Vagina (tissue), 2 donors: ENCODE data around the gene RNF212B. TPM values are rescaled to one million over a fixed set of nuclear protein-coding genes. Genes with fewer than 3 reads are reported as not detected.

Experiments used
- DNase-seq, 2 donors: peaks; one replicate each; pipeline ENCODE4 v3.0.0-alpha.2; 2017; ENCODE audit errors: extremely low spot score in 2 of 2
- H3K27ac ChIP-seq: fragments of 200-600 bp; sonication (generic); one replicate; pipeline ENCODE4 v1.5.1; 2019
- H3K27me3 ChIP-seq: fragments of 200-600 bp; sonication (generic); one replicate; pipeline ENCODE4 v1.5.1; 2019
- H3K36me3 ChIP-seq, 2 donors: fragments of 200-600 bp; sonication (generic); one replicate each; pipeline ENCODE4 v1.5.1; 2017 to 2019
- H3K4me1 ChIP-seq: fragments of 200-600 bp; sonication (generic); one replicate; pipeline ENCODE4 v1.5.1; 2019
- H3K4me3 ChIP-seq, 2 donors: fragments of 200-600 bp; sonication (generic); 1 replicate in 1 of 2; 2 replicates in 1 of 2; pipeline ENCODE4 v1.5.1; 2016 to 2019
- H3K9me3 ChIP-seq: fragments of 200-600 bp; sonication (generic); one replicate; pipeline ENCODE4 v1.5.1; 2019
- CTCF ChIP-seq, 3 experiments: fragments of 450-650 bp in 2 of 3; fragments of 200-600 bp in 1 of 3; sonication (generic) in 1 of 3; IDR thresholded peaks; one replicate each; pipeline ENCODE4 v1.5.1; 2017 to 2019; ENCODE audit warnings: antibody characterized with exemption in 3 of 3, mild to moderate bottlenecking in 2 of 3, moderate library complexity in 2 of 3
- POLR2A ChIP-seq, 2 donors: fragments of 450-650 bp; IDR thresholded peaks; one replicate each; pipeline ENCODE4 v1.6.1; 2017; ENCODE audit warnings: antibody characterized with exemption in 2 of 2, mild to moderate bottlenecking in 2 of 2, moderate library complexity in 2 of 2
- POLR2AphosphoS5 ChIP-seq, 2 donors: sonication (generic); formaldehyde crosslinking; IDR thresholded peaks; one replicate each; pipeline ENCODE4 v1.9.0; 2017; ENCODE audit warnings: antibody characterized with exemption in 2 of 2, mild to moderate bottlenecking in 2 of 2, low read depth in 1 of 2; ENCODE audit not compliant: insufficient read depth in 1 of 2
- intact Hi-C: fragments of 100-400 bp; cut with DNase I; formaldehyde crosslinking; loops from one replicate; pipeline ENCODE4 v1.15.1; 2023
- total RNA-seq: library from RNA; depleted of rRNA; stranded (reverse); fragments of >200 nt; gene quantifications from one replicate; pipeline ENCODE4 v1.2.3, GENCODE V29; 2016

RNF212B gene
- total RNA-seq, 1 donor from 2014 or later: not detected

GRCh38 chr14:23248601-23249000 is 10.9 kb downstream of the RNF212B start:
- Histone ChIP-seq H3K27me3 (no peaks in the 10 kb centered on the region), H3K36me3 (no peaks in the 10 kb centered on the region), H3K27ac (no peak overlapping the region), H3K4me1 (no peaks in the 10 kb centered on the region), H3K9me3 (no peaks in the 10 kb centered on the region), H3K4me3 (no peak overlapping the region)
- TF ChIP-seq CTCF (IDR thresholded peaks at IDR 0.05) (no peak), POLR2A (IDR thresholded peaks at IDR 0.05) (no peak), POLR2AphosphoS5 (IDR thresholded peaks at IDR 0.05; ENCODE audit: insufficient read depth in 1 of 2, low read depth in 1 of 2) (no peak)
- DNase-seq: no peak
- intact Hi-C loops: no loop called here

- no peaks in the 10 kb centered on the region for H3K36me3 ChIP-seq
- no peaks in the 10 kb centered on the region for H3K4me1 ChIP-seq
- no peak overlapping the region for H3K4me3 ChIP-seq
- no peak overlapping the region for H3K27ac ChIP-seq
- no peaks in the 10 kb centered on the region for H3K9me3 ChIP-seq
- H3K27me3 ChIP-seq: no peaks in the 10 kb centered on the region
- TF ChIP-seq POLR2AphosphoS5 (IDR thresholded peaks at IDR 0.05; ENCODE audit: insufficient read depth in 1 of 2, low read depth in 1 of 2): no peak
- no peak for TF ChIP-seq POLR2A (IDR thresholded peaks at IDR 0.05)
- TF ChIP-seq CTCF (IDR thresholded peaks at IDR 0.05): no peak
- no peak for DNase-seq
- intact Hi-C loops: no loop called here
Observed at GRCh38 chr14:23249824-23250223, 12.1 kb downstream of the RNF212B start.

GRCh38 chr14:23252006-23252405 is 14.3 kb downstream of the RNF212B start:
- Histone ChIP-seq H3K27me3 (no peaks in the 10 kb centered on the region), H3K4me1 (no peaks in the 10 kb centered on the region), H3K9me3 (no peaks in the 10 kb centered on the region), H3K4me3 (no peak overlapping the region), H3K27ac (no peak overlapping the region), H3K36me3 (no peaks in the 10 kb centered on the region)
- intact Hi-C loops: no loop called here
- TF ChIP-seq CTCF (IDR thresholded peaks at IDR 0.05) (no peak), POLR2A (IDR thresholded peaks at IDR 0.05) (no peak), POLR2AphosphoS5 (IDR thresholded peaks at IDR 0.05; ENCODE audit: insufficient read depth in 1 of 2, low read depth in 1 of 2) (no peak)
- no peak for DNase-seq

- intact Hi-C loops: no loop called here
- Histone ChIP-seq H3K36me3 (no peaks in the 10 kb centered on the region), H3K4me1 (no peaks in the 10 kb centered on the region), H3K9me3 (no peaks in the 10 kb centered on the region), H3K27me3 (no peaks in the 10 kb centered on the region), H3K4me3 (no peak overlapping the region), H3K27ac (no peak overlapping the region)
- TF ChIP-seq CTCF (IDR thresholded peaks at IDR 0.05) (no peak), POLR2A (IDR thresholded peaks at IDR 0.05) (no peak), POLR2AphosphoS5 (IDR thresholded peaks at IDR 0.05; ENCODE audit: insufficient read depth in 1 of 2, low read depth in 1 of 2) (no peak)
- DNase-seq: no peak
Observed at GRCh38 chr14:23252420-23253333, 14.9 kb downstream of the RNF212B start.

GRCh38 chr14:23258256-23258655 is 20.5 kb downstream of the RNF212B start:
- H3K27me3 ChIP-seq: no peaks in the 10 kb centered on the region
- no peak overlapping the region for H3K27ac ChIP-seq
- intact Hi-C loops: no loop called here
- no peaks in the 10 kb centered on the region for H3K9me3 ChIP-seq
- H3K36me3 ChIP-seq: no peaks in the 10 kb centered on the region
- no peak for DNase-seq
- H3K4me1 ChIP-seq: no peaks in the 10 kb centered on the region
- H3K4me3 ChIP-seq: no peak overlapping the region
- no peak for TF ChIP-seq POLR2A (IDR thresholded peaks at IDR 0.05)
- no peak for TF ChIP-seq POLR2AphosphoS5 (IDR thresholded peaks at IDR 0.05; ENCODE audit: insufficient read depth in 1 of 2, low read depth in 1 of 2)
- no peak for TF ChIP-seq CTCF (IDR thresholded peaks at IDR 0.05)
